GM12878 (cell line): ENCODE measurements around the gene ZNF780A. TPM values are rescaled to one million over a fixed set of nuclear protein-coding genes. Genes with fewer than 3 reads are reported as not detected.

Experiments used
- BRCA1 ChIP-seq: IDR thresholded peaks from 2 replicates; pipeline ENCODE4 v1.6.1; 2011; ENCODE audit warnings: low read depth, low read length, improper control_type of control experiment
- E2F4 ChIP-seq: IDR thresholded peaks from 2 replicates; pipeline ENCODE4 v1.6.1; 2012; ENCODE audit warnings: low read depth, low read length, improper control_type of control experiment
- FOXK2 ChIP-seq: fragments of 450-650 bp; IDR thresholded peaks from 2 replicates; pipeline ENCODE4 v1.6.1; 2017; ENCODE audit warnings: mild to moderate bottlenecking, moderate library complexity
- HCFC1 ChIP-seq: fragments of 150-350 bp; IDR thresholded peaks from 2 replicates; pipeline ENCODE4 v1.6.1; 2014; ENCODE audit warnings: low read length
- LARP7 ChIP-seq: fragments of 450-650 bp; IDR thresholded peaks from 2 replicates; pipeline ENCODE4 v1.6.1; 2017; ENCODE audit warnings: mild to moderate bottlenecking
- MTA2 ChIP-seq: fragments of 450-650 bp; IDR thresholded peaks from 2 replicates; pipeline ENCODE4 v1.6.1; 2016; ENCODE audit warnings: low read depth, mild to moderate bottlenecking, moderate library complexity
- MXI1 ChIP-seq: fragments of 150-350 bp; IDR thresholded peaks from 2 replicates; pipeline ENCODE4 v1.6.1; 2011; ENCODE audit warnings: low read depth, mild to moderate bottlenecking, inconsistent platforms, low read length, improper control_type of control experiment
- MYC ChIP-seq: IDR thresholded peaks from 2 replicates; pipeline ENCODE4 v1.6.1; 2011; ENCODE audit warnings: mild to moderate bottlenecking, low read length, moderate library complexity, inconsistent platforms; ENCODE audit not compliant: insufficient read depth, insufficient replicate concordance, insufficient read length, severe bottlenecking
- NRF1 ChIP-seq: conservative IDR thresholded peaks from 2 replicates; pipeline ENCODE4 v1.6.1; 2011; ENCODE audit warnings: mild to moderate bottlenecking, low read depth, low read length, improper control_type of control experiment
- POLR2AphosphoS2 ChIP-seq: IDR thresholded peaks from 2 replicates; pipeline ENCODE4 v1.6.1; 2011; ENCODE audit warnings: low read depth, mild to moderate bottlenecking, low read length, improper control_type of control experiment, moderate library complexity
- RAD21 ChIP-seq: IDR thresholded peaks from 2 replicates; pipeline ENCODE4 v1.6.1; 2011; ENCODE audit warnings: mild to moderate bottlenecking, low read depth, low read length, moderate library complexity; ENCODE audit not compliant: insufficient read depth
- RAD51 ChIP-seq: fragments of 450-650 bp; IDR thresholded peaks from 2 replicates; pipeline ENCODE4 v1.6.1; 2016; ENCODE audit warnings: moderate library complexity, mild to moderate bottlenecking, inconsistent platforms
- REST ChIP-seq: IDR thresholded peaks from 2 replicates; pipeline ENCODE4 v1.6.1; 2012; ENCODE audit warnings: mild to moderate bottlenecking, low read depth, low read length
- RUNX3 ChIP-seq: IDR thresholded peaks from 2 replicates; pipeline ENCODE4 v1.6.1; 2012; ENCODE audit warnings: low read length, inconsistent platforms
- SIX5 ChIP-seq: IDR thresholded peaks from 2 replicates; pipeline ENCODE4 v1.6.1; 2011; ENCODE audit warnings: mild to moderate bottlenecking, low read depth, low read length, moderate library complexity; ENCODE audit not compliant: severe bottlenecking
- SUPT20H ChIP-seq: IDR thresholded peaks from 2 replicates; pipeline ENCODE4 v1.6.1; 2011; ENCODE audit warnings: low read depth, mild to moderate bottlenecking, low read length, moderate library complexity, borderline replicate concordance; ENCODE audit not compliant: control insufficient read depth
- YBX1 ChIP-seq: fragments of 450-650 bp; IDR thresholded peaks from 2 replicates; pipeline ENCODE4 v1.6.1; 2016; ENCODE audit warnings: antibody characterized with exemption
- ZNF217 ChIP-seq: fragments of 450-650 bp; IDR thresholded peaks from 2 replicates; pipeline ENCODE4 v1.6.1; 2017; ENCODE audit warnings: antibody characterized with exemption, mild to moderate bottlenecking
- polyA plus RNA-seq, 11 experiments: library from polyadenylated mRNA; depleted of rRNA in 4 of 11; unstranded in 6 of 11; stranded (reverse) in 5 of 11; fragments of >200 nt; fragmentation: Nextera tagmentation in 4 of 11; fragmentation: Illumina TruSeq in 1 of 11; extraction: Ambion mirVana in 4 of 11; extraction: Trizol in 1 of 11; gene quantifications; 1 replicate in 1 of 11; 2 replicates in 10 of 11; pipeline versions ENCODE4 v1.2.1 to v1.2.3, GENCODE V29; 2011 to 2016; ENCODE audit warnings: inconsistent platforms in 2 of 11, missing spikeins in 2 of 11, low read depth in 1 of 11
- total RNA-seq, 4 experiments: library from RNA; depleted of rRNA in 3 of 4; stranded (reverse); fragments of >200 nt in 3 of 4; fragmentation: Illumina TruSeq in 1 of 4; extraction: Trizol in 1 of 4; gene quantifications; 2 replicates each; pipeline versions ENCODE4 v1.2.1 to v1.2.3, GENCODE V29; 2013 to 2021
- TF ChIP-seq, protein P1 (sequence below): IDR thresholded peaks from 2 replicates; pipeline ENCODE4 v1.6.1; 2011; ENCODE audit warnings: mild to moderate bottlenecking, low read depth, low read length, moderate library complexity; ENCODE audit not compliant: insufficient replicate concordance
- TF ChIP-seq, protein P2 (sequence below): fragments of 450-650 bp; IDR thresholded peaks from 2 replicates; pipeline ENCODE4 v1.6.1; 2017; ENCODE audit warnings: borderline replicate concordance
- TF ChIP-seq, protein P3 (sequence below): IDR thresholded peaks from 2 replicates; pipeline ENCODE4 v1.6.1; 2011; ENCODE audit warnings: borderline replicate concordance, low read depth, mild to moderate bottlenecking, moderate library complexity, low read length; ENCODE audit not compliant: insufficient read depth, poor library complexity, severe bottlenecking

ZNF780A gene
- total and polyA plus RNA-seq, 10 of the 15 experiments (the other 5 are each of a cell fraction or from before 2014, with no cell fraction given): 10.9 to 27.6 (median 17.6) TPM

DNA sequence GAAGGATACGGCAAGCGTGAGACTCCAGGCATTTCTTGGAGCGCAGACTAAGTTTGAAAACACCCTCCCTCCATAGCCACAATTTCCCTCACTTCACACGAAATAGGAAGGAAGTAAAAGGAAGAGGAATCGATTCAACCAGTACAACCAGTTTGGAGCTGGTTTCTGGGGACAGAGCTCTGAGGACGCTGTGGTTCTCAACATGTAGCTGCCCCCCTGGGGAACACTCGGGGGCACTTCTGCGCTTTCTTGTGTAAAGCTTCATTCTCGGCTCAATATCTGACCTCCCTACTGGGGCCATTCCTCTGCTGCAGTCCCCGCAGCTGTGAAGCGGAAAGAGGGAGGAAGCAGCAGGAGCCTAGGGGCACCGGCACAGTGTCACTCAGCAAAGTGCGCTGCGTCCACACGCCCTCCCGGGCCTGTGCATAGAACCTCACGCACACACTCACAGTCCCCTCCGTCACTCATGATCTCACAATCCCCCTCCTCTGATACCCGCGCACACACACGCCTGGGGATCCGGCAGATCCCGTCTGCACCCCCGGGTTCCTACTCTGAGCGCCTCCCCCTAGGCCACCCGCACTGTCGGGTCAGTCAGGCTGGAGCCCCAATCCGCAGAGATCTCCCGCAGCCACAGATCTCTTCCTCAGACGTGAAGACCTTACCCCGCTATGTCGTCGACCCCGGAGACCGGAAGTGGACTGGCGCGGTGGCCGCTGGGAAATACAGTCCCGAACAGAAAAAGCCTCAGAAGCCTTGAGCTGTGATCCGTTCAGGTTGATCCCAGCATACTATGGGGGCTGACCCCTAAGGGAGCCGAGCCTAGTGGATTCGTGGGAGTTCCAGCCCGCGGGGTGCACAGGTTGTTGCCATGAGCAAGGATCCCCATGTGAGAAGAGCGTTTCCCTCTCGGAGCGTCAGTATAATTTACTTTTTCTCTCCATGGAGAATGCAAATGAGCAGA is at the start of gene ZNF780A (continued):
- TF ChIP-seq, protein P1, sequence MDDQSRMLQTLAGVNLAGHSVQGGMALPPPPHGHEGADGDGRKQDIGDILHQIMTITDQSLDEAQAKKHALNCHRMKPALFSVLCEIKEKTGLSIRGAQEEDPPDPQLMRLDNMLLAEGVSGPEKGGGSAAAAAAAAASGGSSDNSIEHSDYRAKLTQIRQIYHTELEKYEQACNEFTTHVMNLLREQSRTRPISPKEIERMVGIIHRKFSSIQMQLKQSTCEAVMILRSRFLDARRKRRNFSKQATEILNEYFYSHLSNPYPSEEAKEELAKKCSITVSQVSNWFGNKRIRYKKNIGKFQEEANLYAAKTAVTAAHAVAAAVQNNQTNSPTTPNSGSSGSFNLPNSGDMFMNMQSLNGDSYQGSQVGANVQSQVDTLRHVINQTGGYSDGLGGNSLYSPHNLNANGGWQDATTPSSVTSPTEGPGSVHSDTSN: peak; percentile 77
- no peak for TF ChIP-seq SUPT20H
- no peak for TF ChIP-seq ZNF217
- peak; percentile 48 for TF ChIP-seq MXI1
- no peak for TF ChIP-seq FOXK2
- 0 out of 2 replicates have a peak, but pooled peaks have one; percentile 77 for TF ChIP-seq POLR2AphosphoS2
- TF ChIP-seq BRCA1: no peak
- TF ChIP-seq, protein P2, sequence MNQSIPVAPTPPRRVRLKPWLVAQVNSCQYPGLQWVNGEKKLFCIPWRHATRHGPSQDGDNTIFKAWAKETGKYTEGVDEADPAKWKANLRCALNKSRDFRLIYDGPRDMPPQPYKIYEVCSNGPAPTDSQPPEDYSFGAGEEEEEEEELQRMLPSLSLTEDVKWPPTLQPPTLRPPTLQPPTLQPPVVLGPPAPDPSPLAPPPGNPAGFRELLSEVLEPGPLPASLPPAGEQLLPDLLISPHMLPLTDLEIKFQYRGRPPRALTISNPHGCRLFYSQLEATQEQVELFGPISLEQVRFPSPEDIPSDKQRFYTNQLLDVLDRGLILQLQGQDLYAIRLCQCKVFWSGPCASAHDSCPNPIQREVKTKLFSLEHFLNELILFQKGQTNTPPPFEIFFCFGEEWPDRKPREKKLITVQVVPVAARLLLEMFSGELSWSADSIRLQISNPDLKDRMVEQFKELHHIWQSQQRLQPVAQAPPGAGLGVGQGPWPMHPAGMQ: no peak
- TF ChIP-seq RAD21: no peak
- TF ChIP-seq REST: no peak
- peak; percentile 58 for TF ChIP-seq HCFC1
- TF ChIP-seq NRF1: no peak
- TF ChIP-seq LARP7: peak; percentile 82; the same call in 1 of the 2 replicates
- no peak for TF ChIP-seq YBX1
- peak; percentile 49 for TF ChIP-seq SIX5
- TF ChIP-seq RAD51: no peak
- no peak for TF ChIP-seq MYC
- TF ChIP-seq MTA2: no peak
- TF ChIP-seq RUNX3: peak; percentile 11
- no peak for TF ChIP-seq E2F4
- TF ChIP-seq, protein P3, sequence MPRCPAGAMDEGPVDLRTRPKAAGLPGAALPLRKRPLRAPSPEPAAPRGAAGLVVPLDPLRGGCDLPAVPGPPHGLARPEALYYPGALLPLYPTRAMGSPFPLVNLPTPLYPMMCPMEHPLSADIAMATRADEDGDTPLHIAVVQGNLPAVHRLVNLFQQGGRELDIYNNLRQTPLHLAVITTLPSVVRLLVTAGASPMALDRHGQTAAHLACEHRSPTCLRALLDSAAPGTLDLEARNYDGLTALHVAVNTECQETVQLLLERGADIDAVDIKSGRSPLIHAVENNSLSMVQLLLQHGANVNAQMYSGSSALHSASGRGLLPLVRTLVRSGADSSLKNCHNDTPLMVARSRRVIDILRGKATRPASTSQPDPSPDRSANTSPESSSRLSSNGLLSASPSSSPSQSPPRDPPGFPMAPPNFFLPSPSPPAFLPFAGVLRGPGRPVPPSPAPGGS: no peak
